Gastrocnemius medialis (tissue), 4 donors: ENCODE results near the gene HTRA3.

ENCODE experiments used
- POLR2A ChIP-seq, 2 donors: fragments of 450-650 bp; IDR thresholded peaks; one replicate each; pipeline ENCODE4 v1.6.1; 2017; ENCODE audit warnings: antibody characterized with exemption in 2 of 2, mild to moderate bottlenecking in 2 of 2, moderate library complexity in 2 of 2
- TF ChIP-seq, protein P1 (sequence below), 5 experiments: fragments of 450-650 bp in 3 of 5; fragments of 200-600 bp in 2 of 5; sonication (generic) in 2 of 5; IDR thresholded peaks in 4 of 5; conservative IDR thresholded peaks in 1 of 5; 1 replicate in 4 of 5; 2 replicates in 1 of 5; pipeline ENCODE4 v1.5.1; 2016 to 2019; ENCODE audit warnings: antibody characterized with exemption in 5 of 5, mild to moderate bottlenecking in 3 of 5, moderate library complexity in 3 of 5

- TF ChIP-seq, protein P1, sequence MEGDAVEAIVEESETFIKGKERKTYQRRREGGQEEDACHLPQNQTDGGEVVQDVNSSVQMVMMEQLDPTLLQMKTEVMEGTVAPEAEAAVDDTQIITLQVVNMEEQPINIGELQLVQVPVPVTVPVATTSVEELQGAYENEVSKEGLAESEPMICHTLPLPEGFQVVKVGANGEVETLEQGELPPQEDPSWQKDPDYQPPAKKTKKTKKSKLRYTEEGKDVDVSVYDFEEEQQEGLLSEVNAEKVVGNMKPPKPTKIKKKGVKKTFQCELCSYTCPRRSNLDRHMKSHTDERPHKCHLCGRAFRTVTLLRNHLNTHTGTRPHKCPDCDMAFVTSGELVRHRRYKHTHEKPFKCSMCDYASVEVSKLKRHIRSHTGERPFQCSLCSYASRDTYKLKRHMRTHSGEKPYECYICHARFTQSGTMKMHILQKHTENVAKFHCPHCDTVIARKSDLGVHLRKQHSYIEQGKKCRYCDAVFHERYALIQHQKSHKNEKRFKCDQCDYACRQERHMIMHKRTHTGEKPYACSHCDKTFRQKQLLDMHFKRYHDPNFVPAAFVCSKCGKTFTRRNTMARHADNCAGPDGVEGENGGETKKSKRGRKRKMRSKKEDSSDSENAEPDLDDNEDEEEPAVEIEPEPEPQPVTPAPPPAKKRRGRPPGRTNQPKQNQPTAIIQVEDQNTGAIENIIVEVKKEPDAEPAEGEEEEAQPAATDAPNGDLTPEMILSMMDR (IDR thresholded peaks at IDR 0.05 in 4 of 5, conservative IDR thresholded peaks at IDR 0.05 in 1 of 5): no peak
- TF ChIP-seq POLR2A (IDR thresholded peaks at IDR 0.05): no peak
These were observed 60.0 kb downstream of the HTRA3 start for GRCh38 chr4:8329560-8329858.
